ENCODE measurements around the gene PON2.

The PON2 gene

GRCh38 chr7:95434557-95435421, at the start of gene PON2:
PON2 (minus strand) TSS chr7:95435028; CDS start chr7:95434951, 77 bp downstream.
- no peak for TF ChIP-seq CTCF (IDR thresholded peaks at IDR 0.05; ENCODE audit: low read depth, low read length)
- DNase-seq (ENCODE audit: extremely low read depth, low read depth): peak; percentile 44

DNA sequence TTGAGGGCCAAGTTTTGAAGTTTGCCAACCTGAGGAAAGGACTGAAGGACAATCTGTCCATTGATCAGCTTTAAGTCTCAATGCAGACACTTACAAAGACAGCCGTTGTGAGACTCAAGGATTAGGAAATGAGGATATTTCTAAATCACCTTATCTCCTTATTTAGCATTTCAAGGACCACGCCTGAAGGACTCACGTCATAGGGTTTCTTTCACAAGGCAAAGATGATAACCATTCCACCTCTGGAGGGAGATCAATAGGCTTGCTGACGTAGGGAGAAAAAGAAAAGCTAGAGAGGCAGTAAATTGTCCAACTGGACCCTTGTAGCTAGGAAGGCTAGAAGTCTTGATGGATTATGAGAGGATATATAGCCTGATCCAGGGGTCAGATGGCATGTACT, 47.6 kb upstream of the PON2 start:
- TF ChIP-seq CTCF (IDR thresholded peaks at IDR 0.05; ENCODE audit: low read depth, low read length): no peak
- no peak for DNase-seq (ENCODE audit: extremely low read depth, low read depth)

- no peak for TF ChIP-seq CTCF (IDR thresholded peaks at IDR 0.05; ENCODE audit: low read depth, low read length)
- no peak for DNase-seq (ENCODE audit: extremely low read depth, low read depth)
These were observed 46.7 kb upstream of the PON2 start for GRCh38 chr7:95481271-95482165.

DNA sequence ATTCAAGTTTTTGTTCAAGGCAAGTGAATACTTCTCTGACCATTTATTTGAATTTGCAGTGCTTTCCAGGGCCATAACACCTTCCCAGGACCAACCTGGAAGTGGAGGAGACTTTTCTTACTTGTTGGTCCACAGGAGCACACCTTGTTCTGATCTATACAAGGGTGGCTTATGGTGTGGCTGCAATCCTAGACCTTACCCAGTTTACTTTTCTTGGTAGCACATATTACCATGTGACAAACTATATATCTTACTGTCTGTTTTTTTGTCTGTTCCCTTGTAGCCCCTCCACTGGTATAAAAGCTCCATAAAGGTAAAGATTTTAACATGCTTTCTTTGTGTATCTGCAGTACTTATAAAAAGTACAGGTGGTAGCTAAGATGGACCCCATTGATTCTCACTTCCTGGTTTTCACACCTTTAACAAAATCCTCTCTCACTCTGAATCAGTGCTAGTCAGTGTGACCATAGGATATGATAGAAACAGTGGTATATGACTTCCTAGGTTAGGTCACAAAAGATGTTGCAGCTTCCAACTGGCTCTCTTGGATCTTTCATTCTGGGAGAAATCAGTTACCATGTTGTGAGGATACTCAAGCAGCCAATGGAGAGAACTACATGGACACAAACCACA, 45.3 kb upstream of the PON2 start:
- no peak for DNase-seq (ENCODE audit: extremely low read depth, low read depth)
- TF ChIP-seq CTCF (IDR thresholded peaks at IDR 0.05; ENCODE audit: low read depth, low read length): no peak

DNA sequence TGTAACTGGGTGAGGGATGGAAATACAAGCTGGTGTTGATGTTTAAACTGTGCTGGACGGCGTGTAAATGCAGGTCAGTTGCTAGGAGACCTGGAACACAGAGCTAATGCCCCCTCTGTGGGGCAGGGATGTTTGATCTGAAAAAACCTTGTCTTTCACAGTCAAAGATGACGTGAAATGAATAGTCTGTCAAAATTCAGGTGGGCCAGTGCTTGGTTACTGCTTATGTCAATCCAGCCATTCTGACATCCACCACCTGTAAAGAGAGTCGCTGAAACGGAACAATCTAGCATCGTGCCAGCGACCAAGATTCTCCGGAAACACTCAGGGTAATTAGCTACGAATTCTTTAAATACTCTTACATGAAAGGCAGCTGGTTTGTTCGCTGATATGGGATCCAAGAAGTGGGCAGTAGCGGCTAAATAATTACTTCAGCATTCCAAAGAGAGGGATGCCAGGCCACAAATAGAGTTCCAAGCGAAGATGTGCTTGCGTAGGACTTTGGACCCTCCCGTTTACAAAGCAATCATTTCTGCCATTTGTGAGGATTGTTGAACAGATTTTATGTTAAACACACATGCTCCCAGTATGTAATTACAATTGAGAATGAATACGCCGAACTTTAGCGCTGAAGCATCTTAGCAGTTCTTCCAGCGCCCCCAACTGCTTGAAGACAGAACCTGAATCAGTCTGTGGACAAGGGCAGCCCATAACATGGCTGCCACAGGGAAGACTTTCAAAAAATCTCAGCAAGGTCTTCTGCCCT, 43.6 kb upstream of the PON2 start:
- peak; percentile 57 for TF ChIP-seq CTCF (IDR thresholded peaks at IDR 0.05; ENCODE audit: low read depth, low read length)
- DNase-seq (ENCODE audit: extremely low read depth, low read depth): peak; percentile 4

GRCh38 chr7:95476904-95477594, 42.2 kb upstream of the PON2 start:
- peak; percentile 73 for TF ChIP-seq CTCF (IDR thresholded peaks at IDR 0.05; ENCODE audit: low read depth, low read length)
- DNase-seq (ENCODE audit: extremely low read depth, low read depth): peak; percentile 28
